ENCODE measurements around the gene AUTS2. TPM values are rescaled to one million over a fixed set of nuclear protein-coding genes. Genes with fewer than 3 reads are reported as not detected.

AUTS2 gene
- total RNA-seq, 1 experiment from 2014 or later: 0.11 TPM

DNA sequence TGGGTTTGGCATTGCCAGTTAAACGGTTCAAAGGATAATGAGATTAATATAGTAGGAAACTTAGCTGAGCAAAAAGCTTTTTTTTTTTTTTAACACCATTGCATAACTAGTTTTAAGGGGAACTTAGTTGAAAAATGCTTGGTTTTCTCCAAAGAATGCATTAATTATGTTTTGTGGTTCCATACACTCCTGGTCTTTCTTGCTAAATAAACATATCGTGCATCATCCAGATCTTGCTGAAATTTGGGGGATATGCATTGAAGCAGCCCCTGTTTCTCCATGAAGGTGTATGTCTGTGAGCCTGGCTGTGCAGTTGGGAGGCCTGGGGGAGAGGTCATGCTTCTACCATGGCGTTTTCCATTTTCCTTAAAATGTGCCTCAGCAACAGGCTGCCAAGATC is 975.4 kb downstream of the AUTS2 start:
- no peak for DNase-seq (ENCODE audit: low read depth, low spot score)
- in situ Hi-C loops (cut with HindIII; ENCODE audit: low pct_unique_long_range_greater_than_20kb, low sequenced_read_pairs): no loop called here

DNA sequence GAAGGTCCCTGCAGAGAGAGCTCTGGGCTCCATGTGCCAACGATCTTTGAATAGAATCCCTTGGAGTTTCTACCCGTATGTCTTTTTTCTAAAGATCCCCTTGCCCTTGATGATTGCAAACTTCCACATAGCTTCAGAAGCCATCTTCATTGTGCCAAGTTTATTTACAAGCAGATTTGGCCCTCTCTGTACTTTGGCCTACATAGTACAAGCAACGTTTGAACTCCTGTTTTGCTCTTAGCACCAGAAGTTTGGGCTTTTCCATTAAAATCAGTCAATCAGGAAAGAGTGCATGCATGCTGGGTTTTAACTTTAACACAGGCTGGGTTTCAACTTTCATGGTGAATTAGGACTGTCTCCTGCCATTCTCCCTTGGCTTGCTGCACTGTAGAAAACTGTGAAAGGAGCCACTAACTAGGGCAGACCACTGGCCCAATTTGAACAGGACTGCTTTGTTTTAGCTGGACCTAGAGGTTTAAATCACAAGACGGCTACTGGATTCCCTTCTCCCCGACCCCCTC is 976.1 kb downstream of the AUTS2 start:
- no peak for DNase-seq (ENCODE audit: low read depth, low spot score)
- in situ Hi-C loops (cut with HindIII; ENCODE audit: low pct_unique_long_range_greater_than_20kb, low sequenced_read_pairs): no loop called here

- no peak for DNase-seq (ENCODE audit: low read depth, low spot score)
- in situ Hi-C loops (cut with HindIII; ENCODE audit: low pct_unique_long_range_greater_than_20kb, low sequenced_read_pairs): no loop called here
Observed at GRCh38 chr7:70574970-70575799, 976.9 kb downstream of the AUTS2 start.

DNA sequence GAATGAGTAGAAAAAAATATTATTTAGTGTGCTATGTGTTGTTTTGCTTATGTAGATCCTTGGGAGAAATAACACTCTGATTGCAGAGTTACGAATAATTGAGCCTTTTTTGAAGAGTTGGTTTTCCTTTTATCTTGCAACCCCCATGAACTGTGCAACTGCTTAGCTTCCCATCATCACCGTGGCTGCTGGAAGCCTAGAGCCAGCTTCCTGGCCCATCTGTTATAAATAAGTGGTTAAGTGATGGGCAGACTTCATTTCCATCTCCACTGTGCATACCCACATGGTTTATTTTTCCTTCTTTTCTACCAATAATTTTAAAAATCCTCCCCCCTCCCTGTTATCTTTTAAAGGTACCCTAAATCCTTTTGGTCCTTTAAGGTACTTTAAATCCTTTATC is 978.8 kb downstream of the AUTS2 start:
- no peak for DNase-seq (ENCODE audit: low read depth, low spot score)
- in situ Hi-C loops (cut with HindIII; ENCODE audit: low pct_unique_long_range_greater_than_20kb, low sequenced_read_pairs): no loop called here

DNA sequence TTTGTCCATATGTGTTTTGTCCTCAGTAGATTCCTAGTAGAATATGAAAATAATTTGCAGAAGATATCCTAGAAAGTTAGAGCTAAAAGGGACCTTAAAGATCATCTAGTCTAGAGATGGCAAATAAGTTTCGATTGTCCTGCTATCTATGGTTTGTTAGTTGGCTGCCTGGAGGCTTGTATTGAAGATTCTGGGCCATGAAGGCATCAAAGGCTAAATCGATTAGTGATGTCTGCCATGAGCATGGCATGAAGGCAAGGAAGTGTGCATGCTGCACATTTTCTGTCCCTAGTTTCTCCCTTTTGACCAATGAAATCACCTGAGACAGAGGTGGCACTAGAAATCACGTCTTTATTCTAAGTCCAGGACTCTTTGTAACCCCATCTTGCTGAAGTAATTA is 979.9 kb downstream of the AUTS2 start:
- in situ Hi-C loops (cut with HindIII; ENCODE audit: low pct_unique_long_range_greater_than_20kb, low sequenced_read_pairs): no loop called here
- DNase-seq (ENCODE audit: low read depth, low spot score): no peak

- in situ Hi-C loops (cut with HindIII; ENCODE audit: low pct_unique_long_range_greater_than_20kb, low sequenced_read_pairs): no loop called here
- DNase-seq (ENCODE audit: low read depth, low spot score): no peak
Observed at GRCh38 chr7:70579397-70580097, 981.3 kb downstream of the AUTS2 start.

GRCh38 chr7:70580161-70580560 is 981.9 kb downstream of the AUTS2 start:
- in situ Hi-C loops (cut with HindIII; ENCODE audit: low pct_unique_long_range_greater_than_20kb, low sequenced_read_pairs): no loop called here

DNA sequence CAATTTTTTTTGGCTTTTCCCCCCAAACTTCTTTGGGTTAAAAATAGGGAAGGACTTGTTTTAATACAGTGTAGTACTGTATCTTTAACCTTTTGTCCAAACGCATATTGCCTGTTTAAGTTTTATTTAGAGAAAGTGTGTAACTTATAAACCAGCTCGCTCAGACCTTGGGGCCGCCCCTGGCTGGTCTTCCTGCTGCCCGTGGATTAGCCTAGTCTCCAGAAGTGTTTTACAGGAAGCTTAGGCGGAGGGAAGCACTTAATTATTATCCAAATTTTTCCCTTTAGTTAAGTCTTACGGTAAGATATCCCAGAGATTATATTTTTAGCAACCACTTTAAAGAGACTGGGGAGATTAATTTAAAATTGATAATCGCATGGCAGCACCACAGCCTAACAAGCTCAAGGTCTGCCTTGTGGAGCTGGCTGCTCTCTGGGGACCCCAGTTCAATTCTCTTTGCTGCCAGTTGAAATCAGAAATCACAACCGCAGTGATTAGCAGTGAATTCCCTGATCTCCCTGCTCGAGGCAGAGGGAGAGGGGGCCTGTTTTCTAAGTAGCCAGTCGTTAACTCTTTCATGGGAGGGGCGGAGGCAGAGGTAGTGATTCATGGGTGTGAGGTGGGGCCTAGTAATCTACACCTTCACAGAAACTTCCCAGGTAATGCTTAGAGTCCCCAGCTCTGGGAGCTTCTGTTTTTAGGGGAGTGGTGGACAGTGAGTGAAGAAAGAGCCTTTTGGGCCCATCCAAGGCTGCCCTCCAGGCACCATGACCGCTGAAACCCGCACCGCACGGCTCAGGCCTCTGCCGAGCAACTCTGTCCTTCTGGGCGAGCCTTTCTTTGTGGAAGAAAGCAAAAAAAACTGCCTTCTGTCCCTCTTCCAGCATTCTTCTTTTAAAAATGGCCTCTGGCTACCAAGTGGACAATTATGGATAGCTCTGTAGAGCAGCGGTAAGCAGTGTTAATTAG is 984.9 kb downstream of the AUTS2 start:
- no peak for DNase-seq (ENCODE audit: low read depth, low spot score)
- in situ Hi-C loops (cut with HindIII; ENCODE audit: low pct_unique_long_range_greater_than_20kb, low sequenced_read_pairs): no loop called here

More at GRCh38 chr7:70580161-70580560, 981.9 kb downstream of the AUTS2 start:
- no peak for DNase-seq (ENCODE audit: low read depth, low spot score)

DNA sequence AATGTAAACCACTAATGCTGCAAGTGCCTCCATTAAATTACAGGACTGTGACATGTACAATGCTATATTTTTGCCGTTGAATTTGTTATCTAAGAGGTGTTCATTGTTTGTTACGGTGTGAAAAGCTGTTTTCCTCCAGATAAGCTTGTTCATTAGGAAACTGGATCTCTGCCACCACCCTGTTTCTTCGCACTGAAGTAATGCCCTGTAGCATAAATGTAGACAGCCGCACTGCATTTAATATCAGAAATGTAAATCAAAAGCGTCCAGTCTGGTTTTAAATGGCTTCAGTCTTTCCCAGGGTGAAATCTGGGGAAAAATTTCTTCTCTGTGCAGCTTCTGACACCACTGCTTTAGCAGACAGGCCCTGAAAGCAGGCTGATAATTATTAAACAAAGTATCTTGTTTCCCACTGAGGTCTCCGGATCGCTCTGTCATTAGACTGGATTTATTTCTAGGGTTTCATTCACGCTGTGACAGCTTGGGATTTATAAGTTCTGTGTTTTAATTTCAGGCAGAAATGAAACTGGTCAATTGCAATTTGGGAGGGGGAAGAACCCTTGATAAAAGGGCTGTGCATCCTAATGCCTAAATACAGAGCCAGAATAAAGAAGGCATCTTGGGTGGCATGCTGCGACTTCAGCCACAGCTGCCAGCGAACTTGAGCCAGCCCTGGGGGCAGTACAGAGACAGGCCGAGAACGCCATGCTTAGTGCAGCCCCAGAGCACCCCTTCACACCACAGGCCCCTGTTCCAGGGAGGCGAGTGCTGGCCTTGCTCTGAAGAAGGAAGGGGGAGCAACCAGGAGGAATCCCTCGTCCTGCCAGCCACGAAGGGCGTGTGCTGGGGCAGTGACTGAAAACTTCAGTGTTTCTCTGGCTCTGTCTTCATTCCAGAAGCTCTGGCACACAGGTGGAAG is 985.9 kb downstream of the AUTS2 start:
- no peak for DNase-seq (ENCODE audit: low read depth, low spot score)
- in situ Hi-C loops (cut with HindIII; ENCODE audit: low pct_unique_long_range_greater_than_20kb, low sequenced_read_pairs): no loop called here

- in situ Hi-C loops (cut with HindIII; ENCODE audit: low pct_unique_long_range_greater_than_20kb, low sequenced_read_pairs): no loop called here
Observed at GRCh38 chr7:70585071-70585470, 986.8 kb downstream of the AUTS2 start.

DNA sequence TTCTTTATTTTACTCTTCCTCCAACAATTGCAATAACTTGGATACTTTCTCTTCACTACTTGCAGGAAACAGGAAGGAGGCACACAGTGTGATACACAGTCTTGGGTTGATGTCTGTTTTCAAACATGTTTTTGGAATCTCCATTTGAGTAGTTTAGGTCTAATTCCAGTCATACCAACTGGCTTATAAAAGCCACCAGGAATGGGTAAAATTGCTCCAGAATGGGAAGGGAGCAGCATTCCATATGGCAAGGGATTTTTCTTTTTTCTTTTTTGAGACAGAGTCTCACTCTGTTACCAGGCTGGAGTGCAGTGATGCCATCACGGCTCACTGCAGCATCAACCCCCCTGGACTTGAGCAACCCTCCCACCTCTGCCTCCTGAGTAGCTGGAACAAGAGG is 988.5 kb downstream of the AUTS2 start:
- in situ Hi-C loops (cut with HindIII; ENCODE audit: low pct_unique_long_range_greater_than_20kb, low sequenced_read_pairs): no loop called here
- no peak for DNase-seq (ENCODE audit: low read depth, low spot score)

More at GRCh38 chr7:70585071-70585470, 986.8 kb downstream of the AUTS2 start:
- DNase-seq (ENCODE audit: low read depth, low spot score): no peak

DNA sequence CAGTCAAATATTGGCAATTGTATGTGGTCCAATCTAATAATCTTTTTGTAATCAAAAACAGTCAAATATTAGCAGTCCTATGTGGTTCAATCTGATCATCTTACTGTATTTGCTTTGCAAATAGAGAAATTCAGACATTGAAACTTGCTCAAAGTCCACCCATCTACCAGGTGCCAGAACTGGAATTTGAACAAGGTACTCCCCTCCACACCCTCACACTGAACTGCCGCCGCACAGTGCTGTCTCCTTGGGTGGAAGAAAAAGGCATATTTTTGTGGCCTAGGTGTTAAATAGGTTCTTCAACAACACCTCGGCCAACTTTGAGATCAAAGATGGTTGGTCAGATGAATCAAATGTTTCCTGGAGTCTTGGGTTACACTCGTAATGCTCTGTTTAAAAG is 989.5 kb downstream of the AUTS2 start:
- in situ Hi-C loops (cut with HindIII; ENCODE audit: low pct_unique_long_range_greater_than_20kb, low sequenced_read_pairs): no loop called here
- no peak for DNase-seq (ENCODE audit: low read depth, low spot score)

- in situ Hi-C loops (cut with HindIII; ENCODE audit: low pct_unique_long_range_greater_than_20kb, low sequenced_read_pairs): no loop called here
- no peak for DNase-seq (ENCODE audit: low read depth, low spot score)
Observed at GRCh38 chr7:70588191-70588921, 990.1 kb downstream of the AUTS2 start.

GRCh38 chr7:70589010-70589409 is 990.7 kb downstream of the AUTS2 start:
- no peak for DNase-seq (ENCODE audit: low read depth, low spot score)
- in situ Hi-C loops (cut with HindIII; ENCODE audit: low pct_unique_long_range_greater_than_20kb, low sequenced_read_pairs): no loop called here

- in situ Hi-C loops (cut with HindIII; ENCODE audit: low pct_unique_long_range_greater_than_20kb, low sequenced_read_pairs): no loop called here
Observed at GRCh38 chr7:70589590-70589989, 991.3 kb downstream of the AUTS2 start.

GRCh38 chr7:70590126-70590854 is 992.0 kb downstream of the AUTS2 start:
- in situ Hi-C loops (cut with HindIII; ENCODE audit: low pct_unique_long_range_greater_than_20kb, low sequenced_read_pairs): no loop called here

More at GRCh38 chr7:70589590-70589989, 991.3 kb downstream of the AUTS2 start:
- DNase-seq (ENCODE audit: low read depth, low spot score): no peak

More at GRCh38 chr7:70590126-70590854, 992.0 kb downstream of the AUTS2 start:
- DNase-seq (ENCODE audit: low read depth, low spot score): no peak
